Stimulated activated CD8-positive, alpha-beta memory T cell treated with anti-CD3 and anti-CD28 coated beads, Interleukin-15, amount 100 ng/mL, for 1 hour (primary cell): ENCODE measurements around the gene COL28A1.
A peak's percentile ranks its signal among the peaks of the same experiment; 100 is the strongest.
"Not testable (repeated sequence)": the region's sequence is repeated elsewhere in the genome, so short reads cannot be mapped to it uniquely, and the experiment has no call there.

Experiments
- DNase-seq: peaks from one replicate; pipeline ENCODE4 v3.0.0-alpha.2; 2020; ENCODE audit warnings: low read depth

Gene COL28A1

DNA sequence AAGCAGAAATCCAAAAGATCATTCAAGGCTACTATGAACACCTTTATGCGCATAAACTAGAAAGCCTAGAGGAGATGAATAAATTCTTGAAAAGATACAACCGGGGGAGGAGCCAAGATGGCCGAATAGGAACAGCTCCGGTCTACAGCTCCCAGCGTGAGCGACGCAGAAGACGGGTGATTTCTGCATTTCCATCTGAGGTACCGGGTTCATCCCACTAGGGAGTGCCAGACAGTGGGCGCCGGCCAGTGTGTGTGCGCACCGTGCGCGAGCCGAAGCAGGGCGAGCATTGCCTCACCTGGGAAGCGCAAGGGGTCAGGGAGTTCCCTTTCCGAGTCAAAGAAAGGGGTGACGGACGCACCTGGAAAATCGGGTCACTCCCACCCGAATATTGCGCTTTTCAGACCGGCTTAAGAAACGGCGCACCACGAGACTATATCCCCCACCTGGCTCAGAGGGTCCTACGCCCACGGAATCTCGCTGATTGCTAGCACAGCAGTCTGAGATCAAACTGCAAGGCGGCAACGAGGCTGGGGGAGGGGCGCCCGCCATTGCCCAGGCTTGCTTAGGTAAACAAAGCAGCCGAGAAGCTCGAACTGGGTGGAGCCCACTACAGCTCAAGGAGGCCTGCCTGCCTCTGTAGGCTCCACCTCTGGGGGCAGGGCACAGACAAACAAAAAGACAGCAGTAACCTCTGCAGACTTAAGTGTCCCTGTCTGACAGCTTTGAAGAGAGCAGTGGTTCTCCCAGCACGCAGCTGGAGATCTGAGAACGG, 70.5 kb downstream of the COL28A1 start:
- not testable (repeated sequence) for DNase-seq

DNA sequence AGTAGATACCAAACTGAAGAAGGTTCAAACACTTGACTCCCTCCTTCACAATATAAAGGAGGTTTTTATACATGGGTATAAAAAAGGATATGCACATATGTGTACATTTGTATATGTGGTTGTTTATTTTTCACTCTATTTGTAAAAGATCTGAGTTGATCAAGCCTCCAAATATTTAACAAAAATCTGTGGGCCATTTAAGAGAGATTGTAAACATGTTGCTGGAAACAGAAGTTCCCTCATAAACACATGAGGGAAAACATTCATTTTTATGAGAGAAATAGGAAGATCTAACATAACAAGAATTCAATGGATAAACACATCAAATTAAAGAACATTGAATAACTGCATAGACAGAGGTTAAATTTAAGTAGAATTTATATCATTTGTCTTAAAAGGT, 81.7 kb downstream of the COL28A1 start:
- DNase-seq, result no peak

- no peak for DNase-seq
These were observed 83.0 kb downstream of the COL28A1 start for GRCh38 chr7:7452652-7453051.

DNA sequence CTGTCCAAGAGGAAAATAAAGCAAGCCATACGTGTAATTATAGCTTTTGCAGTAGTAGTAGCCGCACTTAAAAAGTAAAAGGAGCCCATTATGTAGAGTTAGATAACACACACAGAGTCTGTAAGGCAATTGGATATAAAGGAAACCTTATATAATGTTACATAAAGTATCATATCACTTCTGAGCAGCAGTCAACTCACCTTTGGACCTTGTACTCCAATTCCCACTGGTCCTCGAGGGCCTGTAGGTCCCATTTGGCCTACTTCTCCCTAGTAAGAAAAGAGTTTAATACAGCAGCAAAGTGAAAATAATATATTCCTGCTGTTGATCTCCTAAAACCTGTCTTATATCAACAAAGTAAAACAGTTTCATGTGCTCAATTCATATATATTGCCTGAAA, 83.6 kb downstream of the COL28A1 start:
- no peak for DNase-seq

GRCh38 chr7:7449055-7449454, 86.6 kb downstream of the COL28A1 start:
- no peak for DNase-seq

GRCh38 chr7:7446616-7447015, 89.1 kb downstream of the COL28A1 start:
- no peak for DNase-seq

GRCh38 chr7:7443806-7444350, 91.8 kb downstream of the COL28A1 start:
- DNase-seq, result no peak

DNA sequence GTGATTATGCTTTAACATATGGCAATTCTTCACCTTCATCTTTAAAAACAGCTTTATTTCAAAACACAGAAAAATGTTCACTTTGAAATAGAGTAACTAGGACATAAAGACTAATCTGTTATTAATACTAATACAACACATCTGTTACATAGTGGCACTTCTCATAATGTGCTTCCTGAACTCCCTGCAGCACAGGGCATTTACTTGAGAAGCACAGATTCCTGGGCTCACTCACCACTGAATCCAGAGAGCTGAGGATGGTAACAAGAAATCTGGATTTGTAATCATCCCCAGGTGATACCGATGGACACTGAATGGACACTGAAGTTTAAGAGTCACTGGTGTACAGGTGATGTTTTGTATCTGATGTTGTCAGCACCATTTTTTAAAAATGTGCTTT, 96.1 kb downstream of the COL28A1 start:
- DNase-seq, result no peak

DNA sequence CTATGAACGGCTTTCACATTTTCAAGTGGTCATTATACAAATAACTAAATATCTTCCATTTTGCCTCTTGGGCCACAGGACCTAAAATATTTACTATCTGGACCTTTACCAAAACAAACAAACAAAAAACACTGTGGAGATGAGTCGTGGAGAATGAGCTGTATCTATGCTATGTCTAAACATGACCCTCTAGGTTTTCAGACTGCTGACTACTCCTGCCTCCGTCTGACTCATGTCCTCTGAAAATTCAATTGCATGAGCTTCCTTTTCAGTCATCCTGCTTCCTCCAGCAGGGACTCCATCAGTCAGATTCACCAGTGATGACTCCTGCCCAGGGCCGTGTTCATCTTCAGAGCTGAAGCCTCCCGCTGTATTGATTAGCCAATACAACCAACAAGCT, 96.8 kb downstream of the COL28A1 start:
- DNase-seq, result no peak

DNA sequence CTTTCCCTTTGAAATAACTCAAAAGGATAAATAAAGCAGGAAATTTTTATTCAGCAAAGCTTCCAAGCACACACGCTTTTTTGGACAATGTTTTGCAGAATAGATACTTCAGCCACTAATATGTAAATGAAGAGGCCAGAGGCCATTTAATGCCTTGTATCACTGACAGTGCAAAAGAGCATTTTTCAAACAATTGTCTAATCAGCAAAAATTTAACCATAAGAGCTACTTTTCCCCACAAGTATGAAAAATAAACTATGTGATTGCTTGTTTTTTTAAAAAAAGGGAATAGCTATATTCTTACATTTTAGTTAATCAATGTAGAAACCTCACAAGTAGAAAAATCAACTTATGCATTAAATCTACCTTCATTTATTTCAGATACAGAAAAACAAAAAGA, 99.7 kb downstream of the COL28A1 start:
- DNase-seq, result no peak

GRCh38 chr7:7434329-7434728, 101.3 kb downstream of the COL28A1 start:
- DNase-seq, result no peak

GRCh38 chr7:7433811-7434210, 101.9 kb downstream of the COL28A1 start:
- DNase-seq, result no peak

GRCh38 chr7:7432979-7433378, 102.7 kb downstream of the COL28A1 start:
- DNase-seq, result no peak

DNA sequence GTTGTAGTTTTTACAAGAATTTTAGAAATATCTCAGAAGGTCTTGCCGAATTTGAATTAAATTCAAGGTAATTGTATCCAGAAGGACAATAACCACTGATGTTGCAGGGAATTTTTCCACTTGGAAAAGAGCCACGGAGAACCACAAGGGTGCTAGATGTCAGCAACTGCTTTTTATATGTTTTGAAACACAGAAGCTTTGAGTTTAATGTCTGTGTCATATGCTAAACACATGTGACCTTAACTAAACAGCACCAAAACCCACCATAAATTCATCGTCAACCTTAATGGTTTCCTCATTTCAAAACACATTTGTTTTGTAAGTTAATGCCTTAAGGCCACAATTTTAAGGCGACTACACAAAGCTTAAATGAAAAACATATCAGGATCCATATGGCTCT, 106.9 kb downstream of the COL28A1 start:
- DNase-seq, result no peak

DNA sequence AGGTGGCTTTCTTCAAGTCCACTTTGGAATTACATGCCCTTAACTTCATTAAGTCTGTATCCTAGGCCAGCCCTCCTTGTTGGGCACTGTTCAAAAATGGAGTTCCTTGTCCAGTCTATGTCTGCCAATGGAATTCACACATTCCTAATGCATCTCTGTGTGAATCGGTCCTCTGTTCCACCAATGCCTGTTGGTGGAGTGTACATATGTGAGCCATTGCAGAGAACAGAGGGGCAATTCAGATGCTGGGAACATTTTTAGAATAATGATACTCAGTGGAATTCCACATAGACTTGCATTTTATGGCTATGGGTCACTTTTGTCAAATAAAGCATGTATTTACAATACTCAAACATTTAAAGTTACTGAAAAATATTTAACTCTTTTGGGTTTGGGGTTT, 108.3 kb downstream of the COL28A1 start:
- DNase-seq, result no peak

DNA sequence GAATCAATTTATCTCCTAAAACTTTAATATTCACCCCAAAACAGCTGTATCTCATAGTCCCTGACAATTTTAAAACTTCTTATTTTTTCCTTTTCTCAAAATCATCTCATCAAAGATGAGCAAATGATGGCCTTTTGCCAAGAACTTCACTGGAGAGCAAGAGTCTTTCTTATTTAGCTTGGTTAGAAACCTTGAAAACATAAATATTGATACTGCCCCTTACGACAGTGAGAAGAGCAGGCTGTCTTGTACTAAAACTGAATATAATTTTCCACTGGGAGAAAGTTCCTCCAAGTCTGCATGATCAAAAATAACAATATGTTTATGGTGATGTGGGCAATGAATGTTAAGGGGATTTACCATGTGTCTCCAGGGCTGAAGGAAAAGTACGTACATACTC, 109.0 kb downstream of the COL28A1 start:
- no peak for DNase-seq

DNA sequence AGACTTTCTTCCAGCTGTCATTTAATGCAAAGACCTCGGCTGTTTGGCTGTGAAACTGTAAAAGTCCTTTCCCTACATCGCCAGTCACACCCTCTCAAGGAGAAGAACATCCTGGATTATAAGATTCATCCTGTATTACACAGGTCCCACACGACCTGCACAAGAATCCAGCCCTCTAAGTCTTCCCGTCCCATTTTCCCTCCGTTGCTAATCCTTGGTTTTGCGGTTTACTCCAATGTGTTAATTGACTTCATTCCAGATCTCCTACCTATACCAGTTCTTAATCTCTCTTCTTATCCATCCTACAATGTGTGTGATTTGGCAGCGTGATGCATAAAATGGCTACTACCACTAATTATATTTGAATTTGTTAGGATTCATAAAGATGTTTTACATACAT, 110.4 kb downstream of the COL28A1 start:
- no peak for DNase-seq

DNA sequence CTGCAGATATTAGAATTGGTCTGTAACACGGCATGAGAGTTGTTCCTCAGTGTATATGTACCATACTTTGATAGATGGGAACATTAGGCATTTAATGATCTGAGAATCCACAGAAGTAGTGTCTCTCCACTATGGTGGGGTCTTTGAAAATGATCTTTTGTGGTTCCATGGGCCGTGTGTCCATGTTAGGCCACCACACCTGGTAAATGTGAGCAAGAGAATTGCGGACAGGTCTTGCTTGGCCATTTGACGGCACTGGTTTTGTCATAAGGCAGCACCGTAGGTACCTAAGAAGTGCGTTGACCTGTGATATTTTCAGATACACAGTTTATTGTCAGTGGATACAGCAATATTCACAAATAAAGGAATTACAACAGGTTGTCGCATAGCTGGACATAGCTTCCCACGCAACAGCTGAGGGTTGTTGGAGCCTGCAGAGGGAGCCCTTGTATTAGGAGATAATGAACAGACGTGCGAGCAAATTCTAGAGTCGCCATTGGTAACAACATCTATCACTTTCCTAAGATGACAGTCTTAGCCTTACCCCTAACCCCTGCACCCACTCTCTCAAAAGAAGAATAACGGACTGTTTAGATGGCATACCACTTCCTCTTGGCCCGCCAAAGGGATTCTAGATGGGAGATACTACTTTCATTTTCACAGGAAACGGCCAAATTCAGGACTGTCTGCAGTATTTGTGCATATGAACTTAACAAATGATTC, 111.4 kb downstream of the COL28A1 start:
- DNase-seq, result peak; percentile 12

- no peak for DNase-seq
These were observed 113.0 kb downstream of the COL28A1 start for GRCh38 chr7:7422641-7423040.

- no peak for DNase-seq
These were observed 113.8 kb downstream of the COL28A1 start for GRCh38 chr7:7421826-7422225.

DNA sequence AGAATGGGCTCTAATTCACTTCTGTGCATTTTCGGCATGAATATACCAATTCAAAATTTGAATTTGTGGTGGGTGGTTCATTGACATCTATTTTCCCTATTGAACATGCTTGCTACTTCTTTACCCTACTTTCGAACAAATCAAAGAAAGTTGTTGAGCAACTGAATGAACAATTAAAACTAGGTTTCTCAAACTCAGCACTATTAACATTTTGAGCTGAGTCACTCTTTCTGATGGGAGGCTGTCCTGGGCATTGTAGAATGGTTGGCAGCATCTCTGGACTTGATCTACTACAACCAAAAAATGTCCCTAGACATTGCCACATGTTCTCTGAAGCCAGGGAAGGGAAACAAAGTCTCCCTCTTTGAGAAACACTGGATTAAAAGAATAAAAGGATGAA, 116.7 kb downstream of the COL28A1 start:
- DNase-seq, result no peak

DNA sequence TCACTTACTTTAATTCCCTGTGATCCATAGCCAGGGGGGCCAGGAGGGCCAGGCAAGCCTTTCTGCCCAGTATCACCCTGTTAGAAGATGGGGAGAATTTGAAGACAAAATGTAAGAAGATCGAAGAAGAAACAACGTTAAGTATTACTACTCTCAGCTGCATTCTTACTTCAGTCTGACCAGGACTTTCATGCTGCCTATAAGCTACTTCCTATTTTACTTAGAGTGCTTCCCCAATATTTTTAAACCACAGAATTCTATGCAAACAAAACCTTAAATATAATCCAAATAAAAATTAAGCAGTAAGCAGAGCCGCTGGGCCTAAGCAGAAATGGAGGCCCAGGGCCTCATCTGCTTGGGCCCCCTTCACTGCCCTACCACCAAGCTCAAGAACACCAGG, 117.8 kb downstream of the COL28A1 start:
- DNase-seq, result no peak

GRCh38 chr7:7417414-7417813, 118.3 kb downstream of the COL28A1 start:
- no peak for DNase-seq
